Stimulated activated CD8-positive, alpha-beta memory T cell treated with anti-CD3 and anti-CD28 coated beads, Interleukin-15, amount 100 ng/mL, for 4 hours (primary cell): Measurements from ENCODE around the gene SUCLG2.
"Not testable (repeated sequence)": the region's sequence is repeated elsewhere in the genome, so short reads cannot be mapped to it uniquely, and the experiment has no call there.

Experiments used
- DNase-seq, 2 donors: peaks; one replicate each; pipeline ENCODE4 v3.0.0-alpha.2; 2020; ENCODE audit warnings: low read depth in 2 of 2

SUCLG2 gene

GRCh38 chr3:67559029-67559605, 95.3 kb downstream of the SUCLG2 start:
- no peak for DNase-seq

GRCh38 chr3:67558426-67558825, 96.0 kb downstream of the SUCLG2 start:
- DNase-seq, result no peak

- no peak for DNase-seq
Observed at GRCh38 chr3:67557848-67558355, 96.5 kb downstream of the SUCLG2 start.

GRCh38 chr3:67551361-67552016, 102.9 kb downstream of the SUCLG2 start:
- no peak for DNase-seq

GRCh38 chr3:67550541-67550940, 103.9 kb downstream of the SUCLG2 start:
- no peak for DNase-seq

- DNase-seq, result not testable (repeated sequence)
Observed at GRCh38 chr3:67542502-67543250, 111.7 kb downstream of the SUCLG2 start.

- DNase-seq, result no peak
Observed at GRCh38 chr3:67540198-67540894, 114.1 kb downstream of the SUCLG2 start.

- not testable (repeated sequence) for DNase-seq
Observed at GRCh38 chr3:67537203-67537602, 117.2 kb downstream of the SUCLG2 start.

GRCh38 chr3:67535006-67535405, 119.4 kb downstream of the SUCLG2 start:
- no peak for DNase-seq

GRCh38 chr3:67534594-67534993, 119.8 kb downstream of the SUCLG2 start:
- DNase-seq, result no peak

GRCh38 chr3:67531181-67532101, 123.0 kb downstream of the SUCLG2 start:
- no peak for DNase-seq

- DNase-seq, result no peak
Observed at GRCh38 chr3:67529915-67530314, 124.5 kb downstream of the SUCLG2 start.

GRCh38 chr3:67529337-67529736, 125.1 kb downstream of the SUCLG2 start:
- no peak for DNase-seq

GRCh38 chr3:67526246-67526645, 128.2 kb downstream of the SUCLG2 start:
- DNase-seq, result no peak

- DNase-seq, result no peak
Observed at GRCh38 chr3:67524046-67524445, 130.4 kb downstream of the SUCLG2 start.

GRCh38 chr3:67522081-67522480, 132.3 kb downstream of the SUCLG2 start:
- no peak for DNase-seq

- DNase-seq, result no peak
Observed at GRCh38 chr3:67521053-67521646, 133.3 kb downstream of the SUCLG2 start.

GRCh38 chr3:67518236-67518635, 136.2 kb downstream of the SUCLG2 start:
- no peak for DNase-seq

- DNase-seq, result no peak
Observed at GRCh38 chr3:67517781-67518180, 136.6 kb downstream of the SUCLG2 start.

- no peak for DNase-seq
Observed at GRCh38 chr3:67516496-67516895, 137.9 kb downstream of the SUCLG2 start.

- no peak for DNase-seq
Observed at GRCh38 chr3:67515778-67516177, 138.6 kb downstream of the SUCLG2 start.
